GM18951 (cell line): ENCODE data around the gene OCRL.

ENCODE experiments used
- POLR2A ChIP-seq: IDR thresholded peaks from 4 replicates; pipeline ENCODE4 v1.6.1; 2011; ENCODE audit warnings: mild to moderate bottlenecking; ENCODE audit not compliant: insufficient read length, insufficient read depth; ENCODE audit errors: extremely low read depth
- in situ Hi-C: fragments of 300-500 bp; cut with MboI; formaldehyde crosslinking; loops from one replicate; pipeline ENCODE4 v1.12.0; 2022; ENCODE audit warnings: low sequenced_read_pairs, mixed read lengths, inconsistent platforms; ENCODE audit not compliant: unreplicated experiment

The OCRL gene

GRCh38 chrX:129577473-129577872 is 37.4 kb downstream of the OCRL start:
- in situ Hi-C loops, result no loop called here

GRCh38 chrX:129577877-129578276 is 37.8 kb downstream of the OCRL start:
- in situ Hi-C loops, result no loop called here

More at GRCh38 chrX:129577473-129577872, 37.4 kb downstream of the OCRL start:
- no peak for TF ChIP-seq POLR2A

GRCh38 chrX:129581904-129582303 is 41.8 kb downstream of the OCRL start:
- TF ChIP-seq POLR2A, result no peak
- in situ Hi-C loops, result no loop called here

More at GRCh38 chrX:129577877-129578276, 37.8 kb downstream of the OCRL start:
- TF ChIP-seq POLR2A, result no peak

GRCh38 chrX:129585167-129585566 is 45.1 kb downstream of the OCRL start:
- no peak for TF ChIP-seq POLR2A
- in situ Hi-C loops, result no loop called here

GRCh38 chrX:129585691-129586090 is 45.6 kb downstream of the OCRL start:
- in situ Hi-C loops, result no loop called here
- no peak for TF ChIP-seq POLR2A

GRCh38 chrX:129586446-129586845 is 46.4 kb downstream of the OCRL start:
- no peak for TF ChIP-seq POLR2A
- in situ Hi-C loops, result no loop called here

GRCh38 chrX:129590596-129590995 is 50.5 kb downstream of the OCRL start:
- in situ Hi-C loops, result no loop called here

GRCh38 chrX:129593137-129593536 is 53.1 kb downstream of the OCRL start:
- in situ Hi-C loops, result no loop called here

More at GRCh38 chrX:129590596-129590995, 50.5 kb downstream of the OCRL start:
- TF ChIP-seq POLR2A, result no peak

GRCh38 chrX:129594781-129595180 is 54.7 kb downstream of the OCRL start:
- TF ChIP-seq POLR2A, result no peak
- in situ Hi-C loops, result no loop called here

More at GRCh38 chrX:129593137-129593536, 53.1 kb downstream of the OCRL start:
- TF ChIP-seq POLR2A, result no peak

- in situ Hi-C loops, result no loop called here
- TF ChIP-seq POLR2A, result no peak
Observed at GRCh38 chrX:129596077-129596476, 56.0 kb downstream of the OCRL start.

GRCh38 chrX:129597905-129598304 is 57.8 kb downstream of the OCRL start:
- TF ChIP-seq POLR2A, result no peak
- in situ Hi-C loops, result no loop called here

GRCh38 chrX:129599499-129599898 is 59.4 kb downstream of the OCRL start:
- in situ Hi-C loops, result no loop called here

GRCh38 chrX:129599996-129600395 is 59.9 kb downstream of the OCRL start:
- TF ChIP-seq POLR2A, result no peak
- in situ Hi-C loops, result loop anchor here (10.0 kb wide), 1 partner anchor 465 kb away; no protein-coding TSS in a partner anchor

More at GRCh38 chrX:129599499-129599898, 59.4 kb downstream of the OCRL start:
- TF ChIP-seq POLR2A, result no peak

- in situ Hi-C loops, result loop anchor here (10.0 kb wide), 1 partner anchor 464 kb away; no protein-coding TSS in a partner anchor
- TF ChIP-seq POLR2A, result no peak
Observed at GRCh38 chrX:129600981-129601424, 60.9 kb downstream of the OCRL start.

- in situ Hi-C loops, result loop anchor here (10.0 kb wide), 1 partner anchor 458 kb away; no protein-coding TSS in a partner anchor
- TF ChIP-seq POLR2A, result no peak
Observed at GRCh38 chrX:129606918-129607317, 66.9 kb downstream of the OCRL start.

- in situ Hi-C loops, result loop anchor here (10.0 kb wide), 1 partner anchor 456 kb away; no protein-coding TSS in a partner anchor
- no peak for TF ChIP-seq POLR2A
Observed at GRCh38 chrX:129608496-129608895, 68.4 kb downstream of the OCRL start.
